IMR-90 (cell line): Measurements from ENCODE around the gene RHOF. TPM values are rescaled to one million over a fixed set of nuclear protein-coding genes. Genes with fewer than 3 reads are reported as not detected.
A peak's percentile ranks its signal among the peaks of the same experiment; 100 is the strongest.

Source experiments
- ATAC-seq: fragments of 200-7000 bp; cut with Tn5 transposase; 2 replicates; pipeline ENCODE4 v1.9.1; 2020; ENCODE audit warnings: low read depth, mild to moderate bottlenecking, moderate library complexity
- BruUV-seq: library from RNA; stranded (reverse); fragments of 400-500 nt; replicated peaks from 2 replicates; lab custom pipeline; 2021; lab: Mats Ljungman, UMichigan
- CTCF ChIA-PET: fragments of 300-600 bp; formaldehyde crosslinking; extraction: SDS; loops from one replicate; lab custom pipeline; 2021; ENCODE audit warnings: antibody characterized with exemption; lab: Yijun Ruan, JAX
- POLR2A ChIA-PET: fragments of 300-600 bp; sonication (Branson Sonifier 250); formaldehyde crosslinking; loops from one replicate; lab custom pipeline; 2022; ENCODE audit warnings: antibody characterized with exemption; ENCODE audit not compliant: unreplicated experiment; lab: Charles Lee
- DNase-seq: peaks from one replicate; pipeline ENCODE4 v3.0.0; 2013
- H2AFZ ChIP-seq: replicated peaks from 2 replicates; pipeline ENCODE3; 2013; ENCODE audit warnings: low read length, mild to moderate bottlenecking; ENCODE audit not compliant: poor library complexity
- H2AK5ac ChIP-seq: 2 replicates; pipeline ENCODE4 v1.6.1; 2013; ENCODE audit warnings: low read depth, low read length, inconsistent platforms
- H2AK9ac ChIP-seq: replicated peaks from 2 replicates; pipeline ENCODE3; 2013; ENCODE audit warnings: mild to moderate bottlenecking, low read depth, low read length, moderate library complexity; ENCODE audit not compliant: poor library complexity
- H2BK120ac ChIP-seq: 2 replicates; pipeline ENCODE4 v1.6.1; 2013; ENCODE audit warnings: low read depth, low read length, inconsistent platforms
- H2BK15ac ChIP-seq: 3 replicates; pipeline ENCODE4 v1.6.1; 2013; ENCODE audit warnings: low read depth, low read length, inconsistent platforms
- H2BK20ac ChIP-seq: 2 replicates; pipeline ENCODE4 v1.6.1; 2013; ENCODE audit warnings: low read depth, mild to moderate bottlenecking, inconsistent platforms, low read length, moderate library complexity
- H2BK5ac ChIP-seq: 2 replicates; pipeline ENCODE4 v1.6.1; 2013; ENCODE audit warnings: mild to moderate bottlenecking, low read depth, low read length, inconsistent platforms; ENCODE audit not compliant: poor library complexity, severe bottlenecking
- H3K14ac ChIP-seq: replicated peaks from 2 replicates; pipeline ENCODE4 v1.6.1; 2013; ENCODE audit warnings: low read depth, low read length, inconsistent platforms
- H3K18ac ChIP-seq: 2 replicates; pipeline ENCODE4 v1.6.1; 2013; ENCODE audit warnings: low read depth, low read length, control low read depth
- H3K23ac ChIP-seq: 2 replicates; pipeline ENCODE4 v1.6.1; 2013; ENCODE audit warnings: low read depth, low read length, inconsistent platforms
- H3K27ac ChIP-seq: 2 replicates; pipeline ENCODE4 v1.5.1; 2013; ENCODE audit warnings: mild to moderate bottlenecking, control low read depth, low read length; ENCODE audit not compliant: insufficient read depth
- H3K27me3 ChIP-seq: 2 replicates; pipeline ENCODE4 v1.6.1; 2013; ENCODE audit warnings: low read length; ENCODE audit not compliant: control insufficient read depth, insufficient read depth
- H3K36me3 ChIP-seq: 2 replicates; pipeline ENCODE4 v1.6.1; 2013; ENCODE audit warnings: low read length, mixed read lengths; ENCODE audit not compliant: control insufficient read depth, insufficient read depth
- H3K4ac ChIP-seq: 2 replicates; pipeline ENCODE4 v1.6.1; 2013; ENCODE audit warnings: low read depth, low read length, inconsistent platforms
- H3K4me1 ChIP-seq: 2 replicates; pipeline ENCODE4 v1.6.1; 2013; ENCODE audit warnings: low read length, mixed read lengths; ENCODE audit not compliant: control insufficient read depth, insufficient read depth
- H3K4me2 ChIP-seq: 2 replicates; pipeline ENCODE4 v1.6.1; 2013; ENCODE audit warnings: low read depth, mild to moderate bottlenecking, control low read depth, low read length, moderate library complexity
- H3K4me3 ChIP-seq: 2 replicates; pipeline ENCODE4 v1.5.1; 2013; ENCODE audit warnings: low read depth, mild to moderate bottlenecking, control low read depth, low read length, moderate library complexity; ENCODE audit not compliant: insufficient read depth
- H3K56ac ChIP-seq: 2 replicates; pipeline ENCODE4 v1.6.1; 2013; ENCODE audit warnings: low read length, inconsistent platforms; ENCODE audit not compliant: insufficient read depth; ENCODE audit errors: extremely low read depth
- H3K79me1 ChIP-seq, 2 experiments: 2 replicates each; pipeline ENCODE4 v1.6.1; 2013; ENCODE audit warnings: low read length in 2 of 2, inconsistent platforms in 1 of 2, low read depth in 1 of 2
- H3K9ac ChIP-seq: 2 replicates; pipeline ENCODE4 v1.6.1; 2013; ENCODE audit warnings: low read depth, low read length, control low read depth
- H3K9me1 ChIP-seq: 2 replicates; pipeline ENCODE4 v1.6.1; 2013; ENCODE audit warnings: low read length, inconsistent platforms; ENCODE audit not compliant: insufficient read depth
- H3K9me3 ChIP-seq: 2 replicates; pipeline ENCODE4 v1.6.1; 2013; ENCODE audit warnings: low read length; ENCODE audit not compliant: control insufficient read depth, insufficient read depth
- H4K20me1 ChIP-seq: 2 replicates; pipeline ENCODE4 v1.6.1; 2013; ENCODE audit warnings: low read length, inconsistent platforms; ENCODE audit not compliant: insufficient read depth
- H4K5ac ChIP-seq: 2 replicates; pipeline ENCODE4 v1.6.1; 2013; ENCODE audit warnings: mild to moderate bottlenecking, low read depth, low read length, control low read depth
- H4K8ac ChIP-seq, 2 experiments: 2 replicates each; pipeline ENCODE4 v1.6.1; 2013; ENCODE audit warnings: low read depth in 2 of 2, low read length in 2 of 2, control low read depth in 1 of 2, inconsistent platforms in 1 of 2
- H4K91ac ChIP-seq: 2 replicates; pipeline ENCODE4 v1.6.1; 2013; ENCODE audit warnings: low read depth, low read length, inconsistent platforms; ENCODE audit not compliant: insufficient read depth
- CEBPB ChIP-seq: IDR thresholded peaks from 2 replicates; pipeline ENCODE4 v1.6.1; 2012; ENCODE audit warnings: low read depth, low read length, improper control_type of control experiment
- ELK1 ChIP-seq: fragments of 150-350 bp; IDR thresholded peaks from 2 replicates; pipeline ENCODE4 v1.6.1; 2016; ENCODE audit warnings: low read depth, mild to moderate bottlenecking, low read length, moderate library complexity, borderline replicate concordance
- WGBS, 2 experiments: methylation state at CpG; one replicate each; pipeline versions ENCODE4 v1.1.5 to v1.1.7; 2013; ENCODE audit warnings: missing lambda C conversion rate in 2 of 2; ENCODE audit not compliant: insufficient read length in 1 of 2; ENCODE audit errors: extremely low coverage in 2 of 2; 5-methylcytosine and 5-hydroxymethylcytosine counted together
- dilution Hi-C: fragments of 300-500 bp; cut with HindIII; formaldehyde crosslinking; loops from one replicate; pipeline ENCODE4 v1.14.3; 2018; ENCODE audit warnings: low sequenced_read_pairs; ENCODE audit not compliant: unreplicated experiment
- in situ Hi-C: fragments of 300-500 bp; cut with MboI; formaldehyde crosslinking; loops from 3 replicates; pipeline ENCODE4 v1.14.3; 2019; ENCODE audit warnings: low sequenced_read_pairs, inconsistent platforms, mixed read lengths
- intact Hi-C: fragments of 100-400 bp; cut with micrococcal nuclease; formaldehyde crosslinking; loops from 2 replicates; pipeline ENCODE4 v1.10.0; 2022
- polyA plus RNA-seq, 3 experiments: library from polyadenylated mRNA; depleted of rRNA; stranded (reverse); fragments of >200 nt; gene quantifications; 2 replicates each; pipeline ENCODE4 v1.2.3, GENCODE V29; 2012; ENCODE audit warnings: low replicate concordance in 1 of 3
- total RNA-seq: library from RNA; depleted of rRNA; stranded (reverse); fragments of >200 nt; gene quantifications from 2 replicates; pipeline ENCODE4 v1.2.3, GENCODE V29; 2012

RHOF gene
- total and polyA plus RNA-seq, 2 of the 4 experiments (the other 2 are of a cell fraction), result 3.0 to 5.1 TPM

GRCh38 chr12:121810833-121811433 is 17.4 kb upstream of the RHOF start:
- Histone ChIP-seq H3K9me3 (no peaks in the 10 kb centered on the region), H4K20me1 (peaks cover 63% of the 10 kb centered on the region), H3K14ac (peak overlapping the region; percentile 13; the same call in 1 of the 2 replicates), H3K36me3 (peaks cover 56% of the 10 kb centered on the region), H2AFZ (peak overlapping the region; percentile 81), H3K9me1 (no peaks in the 10 kb centered on the region), H3K9ac (peak overlapping the region; percentile 39), H2BK120ac (no peak overlapping the region), H2AK5ac (peak overlapping the region; percentile 20; the same call in 1 of the 2 replicates), H3K27me3 (no peaks in the 10 kb centered on the region), H3K79me1 (peaks cover 31 to 76% of the 10 kb centered on the region in 2 experiments), H4K5ac (no peak overlapping the region), H3K4ac (peak overlapping the region; percentile 71; the same call in 1 of the 2 replicates), H3K4me2 (peak overlapping the region; percentile 88), H4K91ac (peak overlapping the region; percentile 15; the same call in 1 of the 2 replicates), H2BK5ac (peak overlapping the region; percentile 53), H2BK20ac (no peak overlapping the region), H2BK15ac (no peak overlapping the region), H2AK9ac (peak overlapping the region; percentile 94), H3K56ac (0 out of 2 replicates have a peak overlapping the region, but pooled peaks have one; percentile 21), H3K23ac (peak overlapping the region; percentile 41), H3K27ac (peak overlapping the region; percentile 58), H4K8ac (no peak overlapping the region; a peak in 1 of 4 replicates), H3K4me3 (peak overlapping the region; percentile 45; the same call in 1 of the 2 replicates), H3K18ac (no peak overlapping the region), H3K4me1 (peaks cover 20% of the 10 kb centered on the region)
- in situ Hi-C loops (no loop called here), intact Hi-C loops (no loop called here), dilution Hi-C loops (no loop called here)
- TF ChIP-seq CEBPB (peak; percentile 77), ELK1 (no peak)
- ChIA-PET CTCF (interaction anchor here (1.3 to 4.1 kb wide), 3 partner anchors 9 to 16 kb away, joined by 6 to 49 read pairs (median 8); partner anchors contain the start of gene RHOF), POLR2A (interaction anchor here (0.8 to 2.4 kb wide), 3 partner anchors 9 to 17 kb away, joined by 3 to 20 read pairs (median 10); partner anchors contain the start of gene RHOF)
- DNase-seq (no peak), ATAC-seq (no peak)
- no CpG with 5 or more reads among the region's 6 CpGs for WGBS, 2 experiments
- no TSS peak for BruUV-seq
